Right atrium auricular region (tissue), 2 donors: ENCODE measurements around the gene GCFC2. TPM values are rescaled to one million over a fixed set of nuclear protein-coding genes. Genes with fewer than 3 reads are reported as not detected.
"Not testable (repeated sequence)": the region's sequence is repeated elsewhere in the genome, so short reads cannot be mapped to it uniquely, and the experiment has no call there.

Source experiments
- DNase-seq: peaks from one replicate; pipeline ENCODE4 v3.0.0-alpha.2; 2019; ENCODE audit warnings: low spot score
- H3K27ac ChIP-seq, 2 donors: fragments of 200-600 bp; sonication (generic); 1 replicate in 1 of 2; 2 replicates in 1 of 2; pipeline ENCODE4 v1.5.1; 2016 to 2019
- H3K27me3 ChIP-seq, 2 donors: fragments of 200-600 bp; sonication (generic); one replicate each; pipeline versions ENCODE4 v1.5.1 to v1.6.0; 2017 to 2019
- H3K36me3 ChIP-seq: fragments of 200-600 bp; sonication (generic); one replicate; pipeline ENCODE4 v1.5.1; 2016
- H3K4me1 ChIP-seq, 2 donors: fragments of 200-600 bp; sonication (generic); one replicate each; pipeline versions ENCODE4 v1.5.1 to v1.6.0; 2017 to 2019
- H3K4me3 ChIP-seq, 2 donors: fragments of 200-600 bp; sonication (generic); 1 replicate in 1 of 2; 2 replicates in 1 of 2; pipeline ENCODE4 v1.5.1; 2017 to 2019; ENCODE audit warnings: mild to moderate bottlenecking in 1 of 2, moderate library complexity in 1 of 2
- H3K9me3 ChIP-seq, 2 donors: fragments of 200-600 bp; sonication (generic); one replicate each; pipeline ENCODE4 v1.5.1; 2019
- total RNA-seq, 2 donors: library from RNA; depleted of rRNA; stranded (reverse); fragments of >200 nt; gene quantifications; one replicate each; pipeline ENCODE4 v1.1.0, GENCODE V29; 2016
- TF ChIP-seq, protein P1 (sequence below), 2 donors: fragments of 200-600 bp; sonication (generic); IDR thresholded peaks; one replicate each; pipeline ENCODE4 v1.5.1; 2019; ENCODE audit warnings: antibody characterized with exemption in 2 of 2

The GCFC2 gene
- total RNA-seq, 2 donors from 2014 or later: 12.7 to 13.1 TPM

DNA sequence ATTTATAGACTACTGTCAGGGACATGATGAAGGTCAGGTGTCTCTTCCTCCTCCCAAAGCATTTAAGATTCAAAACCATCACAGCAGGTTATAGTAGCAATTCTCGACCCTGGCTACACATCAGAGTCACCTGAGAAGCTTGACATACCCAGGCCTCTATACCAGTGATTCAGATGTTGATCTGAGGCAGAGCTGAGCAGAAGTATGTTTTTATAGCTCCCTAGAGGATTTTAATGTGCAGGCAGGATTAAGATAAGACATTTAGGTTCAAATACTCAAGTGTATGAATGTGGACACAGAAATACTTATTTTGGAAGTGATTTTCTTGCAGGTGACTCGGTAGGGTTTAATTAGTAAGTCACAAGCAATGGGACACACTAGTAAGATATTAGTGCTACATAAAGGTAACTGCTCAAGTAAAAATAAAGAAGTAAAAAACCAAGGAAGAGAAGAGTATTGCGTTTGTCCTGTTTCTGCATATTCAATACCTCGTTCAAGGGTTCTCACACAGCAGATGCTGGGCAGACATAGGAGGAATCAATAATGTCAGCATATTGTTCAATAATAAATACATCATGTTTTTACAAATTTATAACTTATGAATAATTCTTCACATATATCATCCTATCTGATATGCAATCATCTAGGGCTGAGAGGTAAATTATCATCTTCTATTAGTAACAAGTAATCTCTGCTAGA is 7.0 kb downstream of the GCFC2 start:
- TF ChIP-seq, protein P1, sequence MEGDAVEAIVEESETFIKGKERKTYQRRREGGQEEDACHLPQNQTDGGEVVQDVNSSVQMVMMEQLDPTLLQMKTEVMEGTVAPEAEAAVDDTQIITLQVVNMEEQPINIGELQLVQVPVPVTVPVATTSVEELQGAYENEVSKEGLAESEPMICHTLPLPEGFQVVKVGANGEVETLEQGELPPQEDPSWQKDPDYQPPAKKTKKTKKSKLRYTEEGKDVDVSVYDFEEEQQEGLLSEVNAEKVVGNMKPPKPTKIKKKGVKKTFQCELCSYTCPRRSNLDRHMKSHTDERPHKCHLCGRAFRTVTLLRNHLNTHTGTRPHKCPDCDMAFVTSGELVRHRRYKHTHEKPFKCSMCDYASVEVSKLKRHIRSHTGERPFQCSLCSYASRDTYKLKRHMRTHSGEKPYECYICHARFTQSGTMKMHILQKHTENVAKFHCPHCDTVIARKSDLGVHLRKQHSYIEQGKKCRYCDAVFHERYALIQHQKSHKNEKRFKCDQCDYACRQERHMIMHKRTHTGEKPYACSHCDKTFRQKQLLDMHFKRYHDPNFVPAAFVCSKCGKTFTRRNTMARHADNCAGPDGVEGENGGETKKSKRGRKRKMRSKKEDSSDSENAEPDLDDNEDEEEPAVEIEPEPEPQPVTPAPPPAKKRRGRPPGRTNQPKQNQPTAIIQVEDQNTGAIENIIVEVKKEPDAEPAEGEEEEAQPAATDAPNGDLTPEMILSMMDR (IDR thresholded peaks at IDR 0.05): no peak
- Histone ChIP-seq H3K27ac (no peak overlapping the region), H3K9me3 (no peaks in the 10 kb centered on the region), H3K4me3 (no peak overlapping the region), H3K4me1 (peaks cover 0 to 7% of the 10 kb centered on the region in 2 donors), H3K27me3 (no peaks in the 10 kb centered on the region), H3K36me3 (peaks cover 44% of the 10 kb centered on the region)
- DNase-seq: no peak

DNA sequence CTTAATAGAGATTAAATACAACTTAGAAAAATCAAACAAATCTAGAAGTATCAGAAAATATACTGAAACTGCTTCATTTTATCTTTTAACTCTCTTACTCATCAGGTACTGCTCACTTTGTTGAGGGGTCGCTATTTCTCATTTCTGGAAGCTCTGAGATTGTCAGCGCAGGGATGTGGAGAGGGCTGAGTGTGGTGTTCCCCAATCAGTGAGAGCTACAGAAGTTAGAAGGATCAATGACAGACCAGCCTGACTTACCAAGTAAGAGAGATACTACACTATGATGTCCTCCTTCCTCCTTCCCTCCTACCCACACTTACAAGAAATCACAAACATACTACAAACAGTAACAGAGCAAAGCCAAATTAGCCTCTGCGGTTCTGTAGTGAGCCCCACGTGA is 8.1 kb downstream of the GCFC2 start:
- peaks cover 49% of the 10 kb centered on the region for H3K36me3 ChIP-seq
- no peak overlapping the region for H3K4me3 ChIP-seq
- TF ChIP-seq, protein P1 (IDR thresholded peaks at IDR 0.05): no peak
- no peaks in the 10 kb centered on the region for H3K9me3 ChIP-seq
- H3K27me3 ChIP-seq: no peaks in the 10 kb centered on the region
- no peaks in the 10 kb centered on the region for H3K4me1 ChIP-seq
- no peak for DNase-seq
- no peak overlapping the region for H3K27ac ChIP-seq

DNA sequence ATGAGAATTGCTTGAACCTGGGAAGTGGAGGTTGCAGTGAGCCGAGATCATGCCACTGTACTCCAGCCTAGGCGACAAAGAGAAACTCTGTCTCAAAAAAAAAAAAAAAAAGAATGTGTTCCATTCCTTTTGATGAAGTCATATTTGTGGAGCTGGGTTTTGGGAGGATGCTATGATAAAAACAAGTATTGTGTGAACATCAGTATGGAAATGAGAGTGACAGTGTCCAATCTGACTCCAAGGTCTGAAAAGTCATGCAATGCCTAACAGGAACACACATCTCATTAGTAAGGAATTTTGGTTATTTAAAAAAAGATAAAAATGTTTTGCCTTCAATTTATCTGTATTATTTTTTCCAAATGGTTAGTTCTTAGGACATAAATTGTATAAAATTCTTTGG is 11.8 kb downstream of the GCFC2 start:
- Histone ChIP-seq H3K27ac (no peak overlapping the region), H3K4me1 (no peaks in the 10 kb centered on the region), H3K9me3 (no peaks in the 10 kb centered on the region), H3K27me3 (no peaks in the 10 kb centered on the region), H3K4me3 (no peak overlapping the region), H3K36me3 (peaks cover 35% of the 10 kb centered on the region)
- no peak for DNase-seq
- TF ChIP-seq, protein P1 (IDR thresholded peaks at IDR 0.05): no peak

DNA sequence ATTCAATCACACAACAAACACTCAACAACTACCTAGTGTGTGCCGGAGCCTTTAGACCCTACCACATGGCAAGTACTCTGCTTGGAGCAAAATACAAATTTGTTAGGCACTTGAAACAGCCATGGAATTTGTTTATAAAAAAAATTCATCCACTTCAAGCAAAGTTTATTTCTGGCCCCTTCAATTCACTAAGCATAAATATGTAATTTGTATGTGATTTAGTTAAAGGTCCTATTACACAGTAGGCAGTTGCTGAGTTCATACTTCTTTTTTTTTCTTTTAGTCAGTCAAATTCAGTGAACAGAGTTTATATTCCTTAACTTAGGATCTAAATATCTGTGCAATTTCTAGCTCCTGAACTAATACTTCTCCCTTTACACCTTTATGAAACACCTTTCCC is 22.5 kb downstream of the GCFC2 start:
- Histone ChIP-seq H3K27me3 (no peaks in the 10 kb centered on the region), H3K4me3 (no peak overlapping the region), H3K4me1 (no peaks in the 10 kb centered on the region), H3K9me3 (no peaks in the 10 kb centered on the region), H3K36me3 (peaks cover 71% of the 10 kb centered on the region), H3K27ac (no peak overlapping the region)
- DNase-seq: no peak
- TF ChIP-seq, protein P1 (IDR thresholded peaks at IDR 0.05): no peak

DNA sequence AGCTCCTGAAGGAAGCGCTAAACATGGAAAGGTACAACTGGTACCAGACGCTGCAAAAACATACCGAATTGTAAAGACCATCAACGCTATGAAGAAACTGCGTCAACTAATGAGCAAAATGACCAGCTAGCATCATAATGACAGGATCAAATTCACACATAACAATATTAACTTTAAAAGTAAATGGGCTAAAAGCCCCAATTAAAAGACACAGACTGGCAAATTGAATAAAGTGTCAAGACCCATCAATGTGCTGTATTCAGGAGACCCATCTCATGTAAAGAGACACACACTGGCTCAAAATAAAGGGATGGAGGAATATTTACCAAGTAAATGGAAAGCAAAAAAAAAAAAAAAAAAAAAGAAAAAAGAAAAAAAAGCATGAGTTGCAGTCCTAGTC is 27.3 kb downstream of the GCFC2 start:
- not testable (repeated sequence) for H3K4me1 ChIP-seq, H3K4me3 ChIP-seq, H3K27ac ChIP-seq, H3K27me3 ChIP-seq, H3K9me3 ChIP-seq, DNase-seq
- H3K36me3 ChIP-seq: peaks cover 60% of the 10 kb centered on the region

DNA sequence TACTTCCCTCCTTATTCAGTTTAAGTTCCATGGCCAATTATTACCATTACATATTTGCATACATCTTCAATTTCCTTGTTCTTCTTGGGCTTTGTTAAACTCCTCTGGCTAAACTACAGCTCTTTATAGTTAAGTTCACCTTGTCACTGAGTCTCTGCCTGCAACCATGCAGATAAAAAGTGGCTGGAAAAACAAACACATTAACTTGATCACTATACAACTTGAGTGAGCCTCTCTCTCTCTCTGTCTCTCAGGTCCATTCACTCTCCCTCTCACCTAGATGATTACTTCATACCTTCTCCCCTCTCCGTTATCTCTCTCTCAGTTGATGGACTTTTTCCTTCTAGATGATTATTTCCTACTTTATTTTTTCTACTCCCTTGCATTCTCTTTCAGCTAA is 30.3 kb downstream of the GCFC2 start:
- Histone ChIP-seq H3K9me3 (no peaks in the 10 kb centered on the region), H3K4me1 (no peaks in the 10 kb centered on the region), H3K27ac (no peak overlapping the region), H3K4me3 (no peak overlapping the region), H3K36me3 (peaks cover 37% of the 10 kb centered on the region), H3K27me3 (no peaks in the 10 kb centered on the region)
- TF ChIP-seq, protein P1 (IDR thresholded peaks at IDR 0.05): no peak
- DNase-seq: no peak
